ENCODE results near the gene ZNF879.

The ZNF879 gene

GRCh38 chr5:179006564-179006963 is 17.0 kb upstream of the ZNF879 start:
- TF ChIP-seq CTCF (IDR thresholded peaks at IDR 0.05; ENCODE audit: low read length, missing control alignments), result no peak
- no peak for DNase-seq (ENCODE audit: low read depth)
- H3K4me3 ChIP-seq (replicated peaks; ENCODE audit: low read depth, low read length), result no peak overlapping the region

GRCh38 chr5:179008667-179009066 is 14.9 kb upstream of the ZNF879 start:
- TF ChIP-seq CTCF (IDR thresholded peaks at IDR 0.05; ENCODE audit: low read length, missing control alignments), result peak; percentile 28
- H3K4me3 ChIP-seq (replicated peaks; ENCODE audit: low read depth, low read length), result no peak overlapping the region
- peak; percentile 10 for DNase-seq (ENCODE audit: low read depth)

- no peak overlapping the region for H3K4me3 ChIP-seq (replicated peaks; ENCODE audit: low read depth, low read length)
- no peak for TF ChIP-seq CTCF (IDR thresholded peaks at IDR 0.05; ENCODE audit: low read length, missing control alignments)
- DNase-seq (ENCODE audit: low read depth), result no peak
Measured at GRCh38 chr5:179033004-179033580, 9.5 kb downstream of the ZNF879 start.

GRCh38 chr5:179044765-179045164 is 21.2 kb downstream of the ZNF879 start:
- DNase-seq (ENCODE audit: low read depth), result no peak
- no peak for TF ChIP-seq CTCF (IDR thresholded peaks at IDR 0.05; ENCODE audit: low read length, missing control alignments)

GRCh38 chr5:179051784-179052183 is 28.2 kb downstream of the ZNF879 start:
- no peak for DNase-seq (ENCODE audit: low read depth)
- no peak overlapping the region for H3K4me3 ChIP-seq (replicated peaks; ENCODE audit: low read depth, low read length)
- no peak for TF ChIP-seq CTCF (IDR thresholded peaks at IDR 0.05; ENCODE audit: low read length, missing control alignments)

More at GRCh38 chr5:179044765-179045164, 21.2 kb downstream of the ZNF879 start:
- no peak overlapping the region for H3K4me3 ChIP-seq (replicated peaks; ENCODE audit: low read depth, low read length)

- no peak overlapping the region for H3K4me3 ChIP-seq (replicated peaks; ENCODE audit: low read depth, low read length)
- no peak for TF ChIP-seq CTCF (IDR thresholded peaks at IDR 0.05; ENCODE audit: low read length, missing control alignments)
- DNase-seq (ENCODE audit: low read depth), result no peak
Measured at GRCh38 chr5:179054036-179054785, 30.6 kb downstream of the ZNF879 start.

GRCh38 chr5:179054876-179055275 is 31.3 kb downstream of the ZNF879 start:
- H3K4me3 ChIP-seq (replicated peaks; ENCODE audit: low read depth, low read length), result no peak overlapping the region
- TF ChIP-seq CTCF (IDR thresholded peaks at IDR 0.05; ENCODE audit: low read length, missing control alignments), result no peak
- no peak for DNase-seq (ENCODE audit: low read depth)
